ENCODE measurements around the gene KCNQ5. TPM values are rescaled to one million over a fixed set of nuclear protein-coding genes. Genes with fewer than 3 reads are reported as not detected.
"Not testable (repeated sequence)": the region's sequence is repeated elsewhere in the genome, so short reads cannot be mapped to it uniquely, and the experiment has no call there.

Gene KCNQ5

DNA sequence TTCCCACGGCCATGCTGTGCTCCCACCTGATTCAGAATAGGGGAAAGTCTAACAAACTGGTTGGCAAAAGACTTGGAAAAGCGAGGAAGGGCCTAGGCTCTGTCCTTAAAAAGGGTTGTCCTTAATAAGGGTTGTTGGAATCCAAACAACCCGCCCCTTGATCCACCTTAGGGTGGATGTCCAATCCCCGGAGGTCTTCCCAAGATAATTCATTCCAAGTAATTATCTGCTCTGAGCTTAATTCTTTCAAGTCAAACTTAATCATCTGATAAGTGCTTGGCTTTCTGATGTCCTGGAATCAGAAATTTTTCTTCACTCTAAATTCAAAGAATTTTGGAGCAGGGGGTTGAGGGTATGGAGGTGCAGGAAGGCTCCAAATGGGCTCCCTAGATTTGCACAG lies 603.5 kb downstream of the KCNQ5 start, which contains the start of gene KHDC1L:
Gene KHDC1L, minus strand, starts transcription at position 101 of the 400 bp plus-strand sequence. Its CDS starts 88 bp downstream, at position 13.
- H3K9me3 ChIP-seq (replicated peaks; ENCODE audit: low read length): no peaks in the 10 kb centered on the region
- no peaks in the 10 kb centered on the region for H3K27me3 ChIP-seq (ENCODE audit: control insufficient read depth, insufficient read depth, low read length)
- no peaks in the 10 kb centered on the region for H3K4me1 ChIP-seq (ENCODE audit: control insufficient read depth, insufficient read depth, low read length)
- H3K4me2 ChIP-seq (ENCODE audit: low read length): no peak within 1 kb of the TSS
- no peak within 1 kb of the TSS for H3K4me3 ChIP-seq (ENCODE audit: low read length)
- H3K9ac ChIP-seq (ENCODE audit: low read depth, low read length): no peak within 1 kb of the TSS
- no peaks in the 10 kb centered on the region for H3K36me3 ChIP-seq (ENCODE audit: insufficient read depth, low read length)

- H3K27me3 ChIP-seq (ENCODE audit: control insufficient read depth, insufficient read depth, low read length): no peaks in the 10 kb centered on the region
- no peak overlapping the region for H3K4me2 ChIP-seq (ENCODE audit: low read length)
- peaks cover 6% of the 10 kb centered on the region for H3K4me1 ChIP-seq (ENCODE audit: control insufficient read depth, insufficient read depth, low read length)
- no peak overlapping the region for H3K9ac ChIP-seq (ENCODE audit: low read depth, low read length)
- H3K9me3 ChIP-seq (replicated peaks; ENCODE audit: low read length): no peaks in the 10 kb centered on the region
- H3K4me3 ChIP-seq (ENCODE audit: low read length): no peak overlapping the region
- no peaks in the 10 kb centered on the region for H3K36me3 ChIP-seq (ENCODE audit: insufficient read depth, low read length)
Measured at GRCh38 chr6:73227606-73228255, 605.9 kb downstream of the KCNQ5 start.

- no peak overlapping the region for H3K4me2 ChIP-seq (ENCODE audit: low read length)
- no peaks in the 10 kb centered on the region for H3K27me3 ChIP-seq (ENCODE audit: control insufficient read depth, insufficient read depth, low read length)
- H3K4me3 ChIP-seq (ENCODE audit: low read length): no peak overlapping the region
Measured at GRCh38 chr6:73231986-73232391, 610.1 kb downstream of the KCNQ5 start.

DNA sequence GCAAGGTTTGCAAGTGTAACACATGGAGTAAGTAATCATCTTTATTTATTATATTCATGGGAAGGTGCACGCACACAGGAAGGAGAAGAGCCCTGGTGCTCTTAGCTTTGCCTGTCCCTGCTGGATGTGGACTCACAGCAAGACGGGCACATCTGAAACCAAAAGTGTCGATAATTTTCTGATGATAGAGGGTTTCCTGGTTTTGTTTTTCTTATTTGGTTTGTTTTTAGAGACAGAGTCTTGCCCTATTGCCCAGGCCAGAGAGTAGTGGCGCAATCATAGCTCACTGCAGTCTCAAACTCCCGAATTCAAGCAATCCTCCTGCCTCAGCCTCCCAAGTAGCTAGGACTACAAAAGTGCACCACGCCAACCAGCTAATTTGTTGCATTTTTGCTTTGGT lies 611.2 kb downstream of the KCNQ5 start:
- no peaks in the 10 kb centered on the region for H3K9me3 ChIP-seq (replicated peaks; ENCODE audit: low read length)
- H3K27me3 ChIP-seq (ENCODE audit: control insufficient read depth, insufficient read depth, low read length): no peaks in the 10 kb centered on the region
- H3K4me1 ChIP-seq (ENCODE audit: control insufficient read depth, insufficient read depth, low read length): peaks cover 34% of the 10 kb centered on the region
- H3K4me3 ChIP-seq (ENCODE audit: low read length): no peak overlapping the region
- no peak overlapping the region for H3K4me2 ChIP-seq (ENCODE audit: low read length)
- no peaks in the 10 kb centered on the region for H3K36me3 ChIP-seq (ENCODE audit: insufficient read depth, low read length)
- no peak overlapping the region for H3K9ac ChIP-seq (ENCODE audit: low read depth, low read length)

More at GRCh38 chr6:73231986-73232391, 610.1 kb downstream of the KCNQ5 start:
- Histone ChIP-seq H3K4me1 (ENCODE audit: control insufficient read depth, insufficient read depth, low read length) (peaks cover 34% of the 10 kb centered on the region), H3K36me3 (ENCODE audit: insufficient read depth, low read length) (no peaks in the 10 kb centered on the region), H3K9me3 (replicated peaks; ENCODE audit: low read length) (no peaks in the 10 kb centered on the region), H3K9ac (ENCODE audit: low read depth, low read length) (no peak overlapping the region)

DNA sequence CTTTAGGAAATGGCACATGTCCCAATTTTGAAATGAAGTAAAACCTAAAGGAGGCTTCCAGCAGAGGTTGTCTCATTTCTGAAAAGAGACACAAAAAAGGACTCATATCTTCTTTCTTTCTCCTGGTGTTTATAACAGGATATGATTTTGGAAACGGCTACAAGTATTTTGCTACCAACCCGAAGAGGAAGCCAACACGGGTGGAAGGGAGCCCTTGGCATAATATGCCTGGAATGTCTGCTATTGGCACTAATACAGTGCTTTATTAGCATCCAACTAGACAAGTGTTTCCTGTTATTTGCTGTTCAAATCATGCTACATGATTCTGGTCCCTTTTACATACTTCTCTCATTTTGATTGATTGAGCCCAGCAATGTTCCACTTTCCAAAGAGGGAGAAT lies 612.1 kb downstream of the KCNQ5 start:
- peak overlapping the region; percentile 64 for H3K4me2 ChIP-seq (ENCODE audit: low read length)
- H3K9me3 ChIP-seq (replicated peaks; ENCODE audit: low read length); H3K27me3 ChIP-seq (ENCODE audit: control insufficient read depth, insufficient read depth, low read length); H3K36me3 ChIP-seq (ENCODE audit: insufficient read depth, low read length): not testable (repeated sequence)
- H3K9ac ChIP-seq (ENCODE audit: low read depth, low read length): peak overlapping the region; percentile 40
- peak overlapping the region; percentile 31 for H3K4me3 ChIP-seq (ENCODE audit: low read length)
- peaks cover 34% of the 10 kb centered on the region for H3K4me1 ChIP-seq (ENCODE audit: control insufficient read depth, insufficient read depth, low read length)

DNA sequence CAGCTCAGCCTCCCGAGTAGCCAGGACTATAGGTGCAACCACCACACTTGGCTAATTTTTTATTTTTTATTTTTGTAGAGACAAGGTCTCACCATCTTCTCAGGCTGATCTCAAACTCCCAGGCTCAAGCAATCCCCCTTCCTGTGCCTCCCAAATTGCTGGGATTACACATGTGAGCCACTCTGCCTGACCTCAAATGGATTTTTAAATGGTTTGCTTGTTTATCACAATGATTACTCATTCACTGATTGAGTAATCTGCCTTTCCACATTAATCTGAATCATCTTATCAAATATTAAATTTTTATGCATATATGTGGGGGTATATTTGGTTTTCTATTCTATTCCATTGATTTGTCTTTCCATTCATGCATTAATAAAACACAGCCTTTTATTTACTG lies 612.9 kb downstream of the KCNQ5 start:
- Histone ChIP-seq H3K9me3 (replicated peaks; ENCODE audit: low read length) (no peaks in the 10 kb centered on the region), H3K27me3 (ENCODE audit: control insufficient read depth, insufficient read depth, low read length) (no peaks in the 10 kb centered on the region)

DNA sequence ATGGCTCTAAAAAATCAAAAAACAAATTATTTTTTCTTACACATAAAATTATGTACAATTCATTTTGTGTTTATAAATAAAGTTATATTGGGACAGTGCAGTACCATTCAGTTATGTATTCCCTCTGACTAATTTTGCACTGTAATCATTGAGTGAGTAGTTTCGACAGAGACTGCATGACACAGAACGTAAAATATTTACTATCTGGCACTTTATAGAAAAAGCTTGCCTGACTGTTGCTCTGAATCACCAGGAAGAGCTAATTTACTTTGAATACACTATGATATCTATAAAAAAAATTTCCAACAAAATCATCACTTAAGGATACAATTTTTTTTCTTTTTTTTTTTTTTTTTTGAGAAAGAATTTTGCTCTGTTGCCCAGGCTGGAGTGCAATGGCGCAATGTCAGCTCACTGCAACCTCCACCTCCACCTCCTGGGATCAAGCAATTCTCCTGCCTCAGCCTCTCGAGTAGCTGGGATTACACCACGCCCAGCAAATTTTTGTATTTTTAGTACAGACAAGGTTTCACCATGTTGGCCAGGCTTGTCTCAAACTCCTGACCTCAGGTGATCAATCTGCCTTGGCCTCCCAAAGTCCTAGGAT lies 614.4 kb downstream of the KCNQ5 start:
- no peak overlapping the region for H3K4me2 ChIP-seq (ENCODE audit: low read length)
- no peaks in the 10 kb centered on the region for H3K9me3 ChIP-seq (replicated peaks; ENCODE audit: low read length)
- H3K4me3 ChIP-seq (ENCODE audit: low read length): no peak overlapping the region
- H3K36me3 ChIP-seq (ENCODE audit: insufficient read depth, low read length): no peaks in the 10 kb centered on the region
- peaks cover 34% of the 10 kb centered on the region for H3K4me1 ChIP-seq (ENCODE audit: control insufficient read depth, insufficient read depth, low read length)
- no peak overlapping the region for H3K9ac ChIP-seq (ENCODE audit: low read depth, low read length)
- H3K27me3 ChIP-seq (ENCODE audit: control insufficient read depth, insufficient read depth, low read length): no peaks in the 10 kb centered on the region

More for the DNA sequence above, 612.9 kb downstream of the KCNQ5 start:
- peak overlapping the region; percentile 40 for H3K9ac ChIP-seq (ENCODE audit: low read depth, low read length)
- H3K36me3 ChIP-seq (ENCODE audit: insufficient read depth, low read length): no peaks in the 10 kb centered on the region
- H3K4me2 ChIP-seq (ENCODE audit: low read length): peak overlapping the region; percentile 64
- H3K4me1 ChIP-seq (ENCODE audit: control insufficient read depth, insufficient read depth, low read length): peaks cover 34% of the 10 kb centered on the region
- no peak overlapping the region for H3K4me3 ChIP-seq (ENCODE audit: low read length)

GRCh38 chr6:73240730-73241129 lies 618.9 kb downstream of the KCNQ5 start:
- no peak overlapping the region for H3K4me2 ChIP-seq (ENCODE audit: low read length)
- no peaks in the 10 kb centered on the region for H3K9me3 ChIP-seq (replicated peaks; ENCODE audit: low read length)
- H3K4me1 ChIP-seq (ENCODE audit: control insufficient read depth, insufficient read depth, low read length): peaks cover 5% of the 10 kb centered on the region
- no peaks in the 10 kb centered on the region for H3K36me3 ChIP-seq (ENCODE audit: insufficient read depth, low read length)
- H3K4me3 ChIP-seq (ENCODE audit: low read length): no peak overlapping the region
- H3K9ac ChIP-seq (ENCODE audit: low read depth, low read length): no peak overlapping the region
- H3K27me3 ChIP-seq (ENCODE audit: control insufficient read depth, insufficient read depth, low read length): no peaks in the 10 kb centered on the region

GRCh38 chr6:73242001-73242400 lies 620.1 kb downstream of the KCNQ5 start:
- H3K36me3 ChIP-seq (ENCODE audit: insufficient read depth, low read length): no peaks in the 10 kb centered on the region
- H3K4me3 ChIP-seq (ENCODE audit: low read length): no peak overlapping the region
- no peak overlapping the region for H3K4me2 ChIP-seq (ENCODE audit: low read length)
- no peaks in the 10 kb centered on the region for H3K4me1 ChIP-seq (ENCODE audit: control insufficient read depth, insufficient read depth, low read length)
- no peaks in the 10 kb centered on the region for H3K9me3 ChIP-seq (replicated peaks; ENCODE audit: low read length)
- H3K27me3 ChIP-seq (ENCODE audit: control insufficient read depth, insufficient read depth, low read length): no peaks in the 10 kb centered on the region
- H3K9ac ChIP-seq (ENCODE audit: low read depth, low read length): no peak overlapping the region

Small RNA genes lying within 50 kb of the gene (small RNA-seq; reads per million reads assigned to genes)
- gene MIR4282: not detected
